HepG2 (cell line): ENCODE data around the gene PSEN1. TPM values are rescaled to one million over a fixed set of nuclear protein-coding genes. Genes with fewer than 3 reads are reported as not detected.

Experiments used
- ATAC-seq: fragments of 200-7000 bp; cut with Tn5 transposase; 3 replicates; pipeline ENCODE4 v1.9.1; 2020; ENCODE audit warnings: mild to moderate bottlenecking, moderate library complexity
- BruUV-seq: library from RNA; stranded (reverse); fragments of 400-500 nt; replicated peaks from 2 replicates; lab custom pipeline; 2021; lab: Mats Ljungman, UMichigan
- CTCF ChIA-PET: fragments of 300-600 bp; formaldehyde crosslinking; extraction: SDS; loops from one replicate; lab custom pipeline; 2021; ENCODE audit warnings: low total read pairs, inconsistent platforms, low intra/inter-chr PET ratio; lab: Yijun Ruan, JAX
- POLR2A ChIA-PET: fragments of 350-600 bp; sonication (Branson Sonifier 250); formaldehyde crosslinking; loops from one replicate; lab custom pipeline; 2020; ENCODE audit warnings: antibody characterized with exemption, inconsistent platforms; lab: Yijun Ruan, JAX
- DNase-seq: peaks from one replicate; pipeline ENCODE4 v3.0.0-alpha.2; 2015; ENCODE audit warnings: low spot score
- FAIRE-seq: peaks from 3 replicates; lab custom pipeline; 2011; peaks lifted over from hg19 to GRCh38; lab: Jason Lieb, UNC
- H2AFZ ChIP-seq: one replicate; pipeline ENCODE4 v1.6.1; 2011; ENCODE audit warnings: low read length, inconsistent platforms
- H3K27ac ChIP-seq: fragments of 300-600 bp; 3 replicates; pipeline ENCODE4 v1.8.0; 2011; ENCODE audit warnings: mixed run types, mild to moderate bottlenecking, mixed read lengths, low read length, inconsistent platforms; ENCODE audit not compliant: insufficient read depth; ENCODE audit errors: extremely low read length
- H3K27me3 ChIP-seq, 2 experiments: fragments of 200-600 bp in 1 of 2; 2 replicates in 1 of 2; 3 replicates in 1 of 2; pipeline versions ENCODE4 v1.6.0 to v1.8.0; 2011; ENCODE audit warnings: low read length in 2 of 2, mild to moderate bottlenecking in 2 of 2, moderate library complexity in 2 of 2, inconsistent platforms in 1 of 2; ENCODE audit not compliant: insufficient read depth in 2 of 2, control insufficient read depth in 1 of 2
- H3K36me3 ChIP-seq, 2 experiments: fragments of 200-600 bp in 1 of 2; replicated peaks in 1 of 2; 2 replicates in 1 of 2; 3 replicates in 1 of 2; pipeline versions ENCODE4 v1.5.1 to v1.8.0; 2011; ENCODE audit warnings: low read length in 2 of 2, inconsistent platforms in 1 of 2; ENCODE audit not compliant: insufficient read depth in 2 of 2, control insufficient read depth in 1 of 2
- H3K4me1 ChIP-seq: 2 replicates; pipeline ENCODE4 v1.5.1; 2012; ENCODE audit warnings: low read length, inconsistent platforms; ENCODE audit not compliant: insufficient read depth
- H3K4me2 ChIP-seq: 2 replicates; pipeline ENCODE4 v1.6.0; 2011; ENCODE audit warnings: low read depth, low read length, inconsistent platforms
- H3K4me3 ChIP-seq, 3 experiments: fragments of 200-600 bp in 1 of 3; sonication (generic), shearing (Covaris generic) in 1 of 3; replicated peaks in 1 of 3; 2 replicates each; pipeline ENCODE4 v1.5.1; 2011 to 2016; ENCODE audit warnings: low read length in 3 of 3, inconsistent platforms in 2 of 3, low read depth in 2 of 3, mild to moderate bottlenecking in 2 of 3, control low read depth in 1 of 3, mixed read lengths in 1 of 3; ENCODE audit not compliant: insufficient read depth in 1 of 3
- H3K79me2 ChIP-seq: one replicate; pipeline ENCODE4 v1.6.1; 2011; ENCODE audit warnings: low read length, inconsistent platforms; ENCODE audit not compliant: insufficient read depth
- H3K9ac ChIP-seq: 2 replicates; pipeline ENCODE4 v1.6.0; 2011; ENCODE audit warnings: mild to moderate bottlenecking, low read depth, low read length, inconsistent platforms; ENCODE audit not compliant: insufficient read depth
- H3K9me3 ChIP-seq: 2 replicates; pipeline ENCODE4 v1.5.1; 2012; ENCODE audit warnings: mild to moderate bottlenecking, low read length
- H4K20me1 ChIP-seq: 2 replicates; pipeline ENCODE4 v1.6.0; 2011; ENCODE audit warnings: inconsistent platforms, mild to moderate bottlenecking, low read length, moderate library complexity; ENCODE audit not compliant: insufficient read depth
- AGO1 ChIP-seq: fragments of 200-400 bp; formaldehyde crosslinking; IDR thresholded peaks from 2 replicates; pipeline ENCODE4 v1.6.1; 2017; ENCODE audit warnings: mild to moderate bottlenecking, low read depth, low read length, moderate library complexity; ENCODE audit not compliant: poor library complexity, severe bottlenecking
- ELF1 ChIP-seq: sonication (generic); formaldehyde crosslinking; IDR thresholded peaks from 2 replicates; pipeline ENCODE4 v1.4.0; 2020; ENCODE audit warnings: missing genetic modification reagents
- GABPA ChIP-seq, 2 experiments: IDR thresholded peaks; 2 replicates each; pipeline ENCODE4 v1.6.1; 2011 to 2016; ENCODE audit warnings: low read depth in 2 of 2, low read length in 1 of 2, missing biosample characterization in 1 of 2, missing genetic modification characterization in 1 of 2
- JDP2 ChIP-seq: sonication (generic); formaldehyde crosslinking; IDR thresholded peaks from 2 replicates; pipeline ENCODE4 v1.8.1; 2022; ENCODE audit warnings: missing genetic modification reagents, borderline replicate concordance
- MAFF ChIP-seq: IDR thresholded peaks from 2 replicates; pipeline ENCODE4 v1.6.1; 2011; ENCODE audit warnings: low read depth, low read length, improper control_type of control experiment
- RCOR2 ChIP-seq: IDR thresholded peaks from 2 replicates; pipeline ENCODE4 v1.6.1; 2016; ENCODE audit warnings: missing biosample characterization, missing genetic modification reagents
- SKI ChIP-seq: fragments of 450-650 bp; IDR thresholded peaks from one replicate; pipeline ENCODE4 v1.6.1; 2018; ENCODE audit warnings: mild to moderate bottlenecking; ENCODE audit not compliant: partially characterized antibody
- SRSF1 ChIP-seq: fragments of 200-400 bp; formaldehyde crosslinking; optimal IDR thresholded peaks from 2 replicates; pipeline ENCODE3; 2017; ENCODE audit warnings: mild to moderate bottlenecking, low read depth, low read length, moderate library complexity
- ZNF326 ChIP-seq: sonication (generic); formaldehyde crosslinking; IDR thresholded peaks from 2 replicates; pipeline ENCODE4 v1.4.0; 2020; ENCODE audit warnings: missing genetic modification reagents, borderline replicate concordance
- ZNF335 ChIP-seq: sonication (generic); formaldehyde crosslinking; IDR thresholded peaks from 2 replicates; pipeline ENCODE4 v1.4.0; 2020; ENCODE audit warnings: missing genetic modification reagents
- WGBS: methylation state at CpG from one replicate; pipeline ENCODE4 v1.1.6; 2017; ENCODE audit warnings: low lambda C conversion rate; 5-methylcytosine and 5-hydroxymethylcytosine counted together
- in situ Hi-C: cut with HindIII; loops from 2 replicates; pipeline ENCODE4 v1.10.0; 2017; ENCODE audit warnings: low pct_unique_long_range_greater_than_20kb; ENCODE audit not compliant: extremely low pct_ligation_motif_present
- intact Hi-C: fragments of 100-400 bp; cut with micrococcal nuclease; formaldehyde crosslinking; loops from one replicate; pipeline ENCODE4 v1.10.0; 2022; ENCODE audit not compliant: unreplicated experiment
- polyA plus RNA-seq, 8 experiments: library from polyadenylated mRNA; depleted of rRNA in 3 of 8; stranded (reverse) in 7 of 8; unstranded in 1 of 8; fragments of >200 nt; fragmentation: Illumina TruSeq in 4 of 8; extraction: Trizol in 4 of 8; gene quantifications; 2 replicates each; pipeline versions ENCODE4 v1.2.1 to v1.2.3, GENCODE V29; 2011 to 2016; ENCODE audit warnings: low read depth in 4 of 8, missing spikeins in 1 of 8, mixed read lengths in 1 of 8; ENCODE audit not compliant: insufficient read depth in 1 of 8
- total RNA-seq, 5 experiments: library from RNA; depleted of rRNA; stranded (reverse); fragments of >200 nt; fragmentation: Illumina TruSeq; extraction: Trizol; gene quantifications; 2 replicates each; pipeline ENCODE4 v1.2.3, GENCODE V29; 2016; ENCODE audit warnings: low read depth in 1 of 5
- TF ChIP-seq, protein P1 (sequence below): sonication (generic); formaldehyde crosslinking; IDR thresholded peaks from one replicate; pipeline ENCODE4 v1.5.1; 2020; ENCODE audit warnings: mild to moderate bottlenecking, missing genetic modification reagents; ENCODE audit errors: not compliant biosample characterization
- TF ChIP-seq, protein P2 (sequence below): sonication (generic); formaldehyde crosslinking; IDR thresholded peaks from 2 replicates; pipeline ENCODE4 v1.4.0; 2020; ENCODE audit warnings: mild to moderate bottlenecking, missing genetic modification reagents
- TF ChIP-seq, protein P3 (sequence below): sonication (generic); formaldehyde crosslinking; IDR thresholded peaks from 2 replicates; pipeline ENCODE4 v1.4.0; 2020; ENCODE audit warnings: mild to moderate bottlenecking, missing genetic modification reagents

PSEN1 gene
- total and polyA plus RNA-seq, 2 of the 13 experiments (the other 11 are each of a cell fraction or from before 2014, with no cell fraction given) = 12.5 to 26.6 TPM

DNA sequence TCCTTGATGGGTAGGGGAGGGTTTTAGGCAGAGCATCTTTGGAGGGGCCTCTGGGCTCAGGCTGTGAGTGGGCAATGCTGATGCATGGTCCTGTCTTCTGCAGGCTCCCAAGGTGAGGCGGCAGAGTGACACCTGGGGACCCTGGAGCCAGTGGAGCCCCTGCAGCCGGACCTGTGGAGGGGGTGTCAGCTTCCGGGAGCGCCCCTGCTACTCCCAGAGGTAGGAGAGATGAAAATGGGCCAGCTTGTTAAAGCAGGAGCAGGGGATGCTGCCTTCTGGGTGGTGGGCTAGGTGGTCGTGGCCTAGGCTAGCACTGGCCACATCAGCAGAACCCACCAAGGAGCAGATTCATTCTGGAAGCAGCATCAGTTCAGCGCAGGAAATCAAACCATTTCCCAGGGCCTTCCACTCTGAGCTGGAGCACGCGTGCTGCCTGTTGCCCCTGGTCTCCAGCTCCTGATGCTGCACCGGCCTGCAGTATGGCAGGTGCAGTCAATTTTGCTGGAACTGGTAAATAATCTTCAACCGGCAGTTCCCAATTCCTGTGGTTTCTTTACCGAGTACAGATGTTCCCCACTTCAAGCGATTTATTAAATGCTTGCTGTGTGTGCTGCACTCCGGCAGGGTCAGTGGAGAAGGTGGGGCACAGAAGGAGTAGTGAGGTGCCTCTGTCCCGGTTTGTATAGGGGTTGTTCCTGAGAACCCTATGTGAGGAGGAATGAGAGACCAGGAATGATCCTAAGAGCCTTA, 108.4 kb downstream of the PSEN1 start:
- H3K4me2 ChIP-seq = no peak overlapping the region
- WGBS = 33% methylated on average over 6 of the region's 14 CpGs
- CTCF ChIA-PET = no interaction called here
- TF ChIP-seq MAFF (no peak), ELF1 (CRISPR knock-in tag) (no peak), SRSF1 (no peak), ZNF326 (CRISPR knock-in tag) (no peak), ZNF335 (CRISPR knock-in tag) (no peak), AGO1 (no peak), SKI (no peak), RCOR2 (CRISPR knock-in tag) (no peak), JDP2 (no peak), GABPA (IDR thresholded peaks at IDR 0.05; ENCODE audit: low read depth, low read length) (no peak), GABPA (CRISPR knock-in tag; IDR thresholded peaks at IDR 0.05; ENCODE audit: low read depth) (no peak)
- TF ChIP-seq, protein P1, sequence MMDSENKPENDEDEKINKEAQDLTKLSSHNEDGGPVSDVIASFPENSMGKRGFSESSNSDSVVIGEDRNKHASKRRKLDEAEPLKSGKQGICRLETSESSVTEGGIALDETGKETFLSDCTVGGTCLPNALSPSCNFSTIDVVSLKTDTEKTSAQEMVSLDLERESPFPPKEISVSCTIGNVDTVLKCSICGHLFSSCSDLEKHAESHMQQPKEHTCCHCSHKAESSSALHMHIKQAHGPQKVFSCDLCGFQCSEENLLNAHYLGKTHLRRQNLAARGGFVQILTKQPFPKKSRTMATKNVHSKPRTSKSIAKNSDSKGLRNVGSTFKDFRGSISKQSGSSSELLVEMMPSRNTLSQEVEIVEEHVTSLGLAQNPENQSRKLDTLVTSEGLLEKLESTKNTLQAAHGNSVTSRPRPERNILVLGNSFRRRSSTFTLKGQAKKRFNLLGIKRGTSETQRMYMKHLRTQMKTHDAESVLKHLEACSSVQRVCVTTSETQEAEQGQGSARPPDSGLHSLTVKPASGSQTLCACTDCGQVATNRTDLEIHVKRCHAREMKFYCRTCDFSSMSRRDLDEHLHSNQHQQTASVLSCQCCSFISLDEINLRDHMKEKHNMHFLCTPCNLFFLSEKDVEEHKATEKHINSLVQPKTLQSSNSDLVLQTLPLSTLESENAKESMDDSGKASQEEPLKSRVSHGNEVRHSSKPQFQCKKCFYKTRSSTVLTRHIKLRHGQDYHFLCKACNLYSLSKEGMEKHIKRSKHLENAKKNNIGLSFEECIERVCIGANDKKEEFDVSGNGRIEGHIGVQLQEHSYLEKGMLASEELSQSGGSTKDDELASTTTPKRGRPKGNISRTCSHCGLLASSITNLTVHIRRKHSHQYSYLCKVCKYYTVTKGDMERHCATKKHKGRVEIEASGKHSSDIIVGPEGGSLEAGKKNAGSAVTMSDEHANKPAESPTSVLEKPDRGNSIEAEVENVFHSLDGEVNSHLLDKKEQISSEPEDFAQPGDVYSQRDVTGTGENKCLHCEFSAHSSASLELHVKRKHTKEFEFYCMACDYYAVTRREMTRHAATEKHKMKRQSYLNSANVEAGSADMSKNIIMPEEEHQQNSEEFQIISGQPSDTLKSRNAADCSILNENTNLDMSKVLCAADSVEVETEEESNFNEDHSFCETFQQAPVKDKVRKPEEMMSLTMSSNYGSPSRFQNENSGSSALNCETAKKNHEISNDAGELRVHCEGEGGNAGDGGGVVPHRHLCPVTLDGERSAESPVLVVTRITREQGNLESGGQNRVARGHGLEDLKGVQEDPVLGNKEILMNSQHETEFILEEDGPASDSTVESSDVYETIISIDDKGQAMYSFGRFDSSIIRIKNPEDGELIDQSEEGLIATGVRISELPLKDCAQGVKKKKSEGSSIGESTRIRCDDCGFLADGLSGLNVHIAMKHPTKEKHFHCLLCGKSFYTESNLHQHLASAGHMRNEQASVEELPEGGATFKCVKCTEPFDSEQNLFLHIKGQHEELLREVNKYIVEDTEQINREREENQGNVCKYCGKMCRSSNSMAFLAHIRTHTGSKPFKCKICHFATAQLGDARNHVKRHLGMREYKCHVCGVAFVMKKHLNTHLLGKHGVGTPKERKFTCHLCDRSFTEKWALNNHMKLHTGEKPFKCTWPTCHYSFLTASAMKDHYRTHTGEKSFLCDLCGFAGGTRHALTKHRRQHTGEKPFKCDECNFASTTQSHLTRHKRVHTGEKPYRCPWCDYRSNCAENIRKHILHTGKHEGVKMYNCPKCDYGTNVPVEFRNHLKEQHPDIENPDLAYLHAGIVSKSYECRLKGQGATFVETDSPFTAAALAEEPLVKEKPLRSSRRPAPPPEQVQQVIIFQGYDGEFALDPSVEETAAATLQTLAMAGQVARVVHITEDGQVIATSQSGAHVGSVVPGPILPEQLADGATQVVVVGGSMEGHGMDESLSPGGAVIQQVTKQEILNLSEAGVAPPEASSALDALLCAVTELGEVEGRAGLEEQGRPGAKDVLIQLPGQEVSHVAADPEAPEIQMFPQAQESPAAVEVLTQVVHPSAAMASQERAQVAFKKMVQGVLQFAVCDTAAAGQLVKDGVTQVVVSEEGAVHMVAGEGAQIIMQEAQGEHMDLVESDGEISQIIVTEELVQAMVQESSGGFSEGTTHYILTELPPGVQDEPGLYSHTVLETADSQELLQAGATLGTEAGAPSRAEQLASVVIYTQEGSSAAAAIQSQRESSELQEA (CRISPR knock-in tag) = no peak
- TF ChIP-seq, protein P2, sequence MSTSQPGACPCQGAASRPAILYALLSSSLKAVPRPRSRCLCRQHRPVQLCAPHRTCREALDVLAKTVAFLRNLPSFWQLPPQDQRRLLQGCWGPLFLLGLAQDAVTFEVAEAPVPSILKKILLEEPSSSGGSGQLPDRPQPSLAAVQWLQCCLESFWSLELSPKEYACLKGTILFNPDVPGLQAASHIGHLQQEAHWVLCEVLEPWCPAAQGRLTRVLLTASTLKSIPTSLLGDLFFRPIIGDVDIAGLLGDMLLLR (CRISPR knock-in tag) = no peak
- TF ChIP-seq, protein P3, sequence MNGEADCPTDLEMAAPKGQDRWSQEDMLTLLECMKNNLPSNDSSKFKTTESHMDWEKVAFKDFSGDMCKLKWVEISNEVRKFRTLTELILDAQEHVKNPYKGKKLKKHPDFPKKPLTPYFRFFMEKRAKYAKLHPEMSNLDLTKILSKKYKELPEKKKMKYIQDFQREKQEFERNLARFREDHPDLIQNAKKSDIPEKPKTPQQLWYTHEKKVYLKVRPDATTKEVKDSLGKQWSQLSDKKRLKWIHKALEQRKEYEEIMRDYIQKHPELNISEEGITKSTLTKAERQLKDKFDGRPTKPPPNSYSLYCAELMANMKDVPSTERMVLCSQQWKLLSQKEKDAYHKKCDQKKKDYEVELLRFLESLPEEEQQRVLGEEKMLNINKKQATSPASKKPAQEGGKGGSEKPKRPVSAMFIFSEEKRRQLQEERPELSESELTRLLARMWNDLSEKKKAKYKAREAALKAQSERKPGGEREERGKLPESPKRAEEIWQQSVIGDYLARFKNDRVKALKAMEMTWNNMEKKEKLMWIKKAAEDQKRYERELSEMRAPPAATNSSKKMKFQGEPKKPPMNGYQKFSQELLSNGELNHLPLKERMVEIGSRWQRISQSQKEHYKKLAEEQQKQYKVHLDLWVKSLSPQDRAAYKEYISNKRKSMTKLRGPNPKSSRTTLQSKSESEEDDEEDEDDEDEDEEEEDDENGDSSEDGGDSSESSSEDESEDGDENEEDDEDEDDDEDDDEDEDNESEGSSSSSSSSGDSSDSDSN (CRISPR knock-in tag) = no peak

More for the DNA sequence above, 108.4 kb downstream of the PSEN1 start:
- Histone ChIP-seq H4K20me1 (no peaks in the 10 kb centered on the region), H3K4me3 (no peak overlapping the region), H3K9me3 (no peaks in the 10 kb centered on the region), H3K36me3 (no peaks in the 10 kb centered on the region), H3K4me1 (no peaks in the 10 kb centered on the region), H3K9ac (no peak overlapping the region), H3K79me2 (no peaks in the 10 kb centered on the region), H2AFZ (no peak overlapping the region), H3K27ac (no peak overlapping the region), H3K27me3 (peaks cover 7 to 34% of the 10 kb centered on the region in 2 experiments)
- no TSS peak for BruUV-seq
- in situ Hi-C loops = no loop called here
- DNase-seq = no peak
- ATAC-seq = no peak
- intact Hi-C loops = no loop called here
- no peak for FAIRE-seq
- POLR2A ChIA-PET = no interaction called here
